ENCODE data around the gene FHIP1B.

FHIP1B gene

DNA sequence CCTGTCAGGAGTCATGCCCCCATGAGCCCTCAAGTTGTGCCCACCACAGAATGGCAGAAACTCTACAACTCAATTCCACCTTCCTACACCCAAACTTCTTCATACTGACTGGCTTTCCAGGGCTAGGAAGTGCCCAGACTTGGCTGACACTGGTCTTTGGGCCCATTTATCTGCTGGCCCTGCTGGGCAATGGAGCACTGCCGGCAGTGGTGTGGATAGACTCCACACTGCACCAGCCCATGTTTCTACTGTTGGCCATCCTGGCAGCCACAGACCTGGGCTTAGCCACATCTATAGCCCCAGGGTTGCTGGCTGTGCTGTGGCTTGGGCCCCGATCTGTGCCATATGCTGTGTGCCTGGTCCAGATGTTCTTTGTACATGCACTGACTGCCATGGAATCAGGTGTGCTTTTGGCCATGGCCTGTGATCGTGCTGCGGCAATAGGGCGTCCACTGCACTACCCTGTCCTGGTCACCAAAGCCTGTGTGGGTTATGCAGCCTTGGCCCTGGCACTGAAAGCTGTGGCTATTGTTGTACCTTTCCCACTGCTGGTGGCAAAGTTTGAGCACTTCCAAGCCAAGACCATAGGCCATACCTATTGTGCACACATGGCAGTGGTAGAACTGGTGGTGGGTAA is 35.1 kb downstream of the FHIP1B start, which contains the start of gene OR52W1:
OR52W1 (plus strand) TSS at position 51 of the 637 bp plus-strand sequence; CDS start at position 51, 0 bp downstream.
- DNase-seq (ENCODE audit: low read depth): no peak

DNA sequence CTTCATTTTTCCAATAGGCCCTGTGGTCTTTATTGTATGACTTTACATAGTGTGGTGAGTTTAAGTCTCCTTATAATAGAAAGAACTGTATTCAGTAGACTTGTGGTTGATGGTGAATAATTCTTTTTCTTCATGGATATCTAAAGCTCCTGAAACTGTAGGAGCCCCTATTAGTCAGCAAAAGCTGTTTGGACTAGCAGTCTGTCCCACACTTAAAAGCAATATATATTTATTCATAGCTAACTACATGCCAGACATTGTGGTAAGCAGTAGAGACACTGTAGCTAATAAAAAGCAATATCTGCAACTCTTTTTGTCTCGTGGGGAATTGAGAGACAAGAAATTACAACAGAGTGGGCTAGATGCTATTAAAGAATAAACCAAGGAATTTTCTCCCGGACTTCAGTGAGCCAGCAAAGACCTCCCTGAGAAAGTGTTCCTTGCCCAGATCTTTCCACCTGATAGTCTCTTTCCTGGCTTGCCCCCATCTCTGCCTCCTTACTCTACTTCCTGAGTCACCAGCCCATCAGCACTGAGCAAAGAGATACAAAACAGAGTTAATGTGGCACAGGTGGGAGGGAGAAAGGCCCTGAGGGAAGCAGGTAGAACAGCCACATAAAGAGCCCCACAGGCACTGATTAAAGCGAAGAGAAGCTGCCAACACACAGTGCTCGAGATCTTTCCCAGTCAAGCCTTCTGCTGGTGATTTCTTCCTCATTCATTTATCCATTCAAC is 36.8 kb downstream of the FHIP1B start:
- DNase-seq (ENCODE audit: low read depth): no peak

GRCh38 chr11:6196396-6196795 is 38.0 kb downstream of the FHIP1B start:
- DNase-seq (ENCODE audit: low read depth): no peak

- DNase-seq (ENCODE audit: low read depth): no peak
Measured at GRCh38 chr11:6194065-6194581, 40.3 kb downstream of the FHIP1B start.

DNA sequence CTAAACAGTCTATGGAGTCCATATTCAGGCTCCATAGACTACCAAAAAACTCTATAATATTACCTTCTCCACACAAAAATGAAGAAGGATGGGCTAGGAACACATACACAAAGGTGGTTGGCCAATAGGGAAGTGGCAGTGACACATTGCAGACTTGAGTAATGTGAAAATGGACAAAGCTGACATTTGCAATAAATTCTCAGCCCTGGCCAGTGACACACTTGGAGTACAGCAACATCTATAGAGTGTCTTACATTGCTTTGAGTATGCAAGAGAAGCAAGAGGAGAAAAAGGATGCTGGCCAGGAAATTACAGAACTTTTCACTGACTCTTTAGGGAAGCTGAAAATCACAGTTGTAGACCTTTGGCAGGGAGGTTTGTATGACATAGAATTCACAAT is 42.7 kb downstream of the FHIP1B start:
- no peak for DNase-seq (ENCODE audit: low read depth)

GRCh38 chr11:6175440-6175839 is 59.0 kb downstream of the FHIP1B start:
- no peak for DNase-seq (ENCODE audit: low read depth)

- no peak for DNase-seq (ENCODE audit: low read depth)
Measured at GRCh38 chr11:6170226-6170625, 64.2 kb downstream of the FHIP1B start, which contains the start of gene OR52B2. Gene OR52B2, minus strand, starts transcription at chr11:6170326. Its CDS starts 0 bp downstream, at chr11:6170326.

All from T-helper 22 cell (primary cell).